B cell (primary cell): ENCODE data around the gene PFDN6. TPM values are rescaled to one million over a fixed set of nuclear protein-coding genes. Genes with fewer than 3 reads are reported as not detected.

Source experiments
- ATAC-seq: fragments of 200-7000 bp; cut with Tn5 transposase; one replicate; pipeline ENCODE4 v1.10.0; 2021; ENCODE audit warnings: low read depth, mild to moderate bottlenecking, moderate number of reproducible peaks, moderate library complexity
- CTCF ChIA-PET: fragments of 350-600 bp; sonication (Branson Sonifier 250); formaldehyde crosslinking; loops from one replicate; lab custom pipeline; 2021; ENCODE audit warnings: antibody characterized with exemption, inconsistent platforms; lab: Charles Lee
- POLR2A ChIA-PET: fragments of 350-600 bp; sonication (Branson Sonifier 250); formaldehyde crosslinking; loops from one replicate; lab custom pipeline; 2021; ENCODE audit warnings: antibody characterized with exemption; lab: Charles Lee
- DNase-seq: peaks from one replicate; pipeline ENCODE4 v3.0.0; 2013
- H2AFZ ChIP-seq: 2 replicates; pipeline ENCODE4 v1.6.1; 2012; ENCODE audit warnings: mild to moderate bottlenecking, low read depth, low read length; ENCODE audit not compliant: insufficient read depth, poor library complexity, severe bottlenecking
- H3K27ac ChIP-seq, 2 donors: 1 replicate in 1 of 2; 2 replicates in 1 of 2; pipeline ENCODE4 v1.5.1; 2012 to 2013; ENCODE audit warnings: low read length in 2 of 2, mild to moderate bottlenecking in 2 of 2, moderate library complexity in 1 of 2
- H3K27me3 ChIP-seq, 4 experiments: fragments of 200-600 bp in 1 of 4; sonication (generic) in 1 of 4; replicated peaks in 1 of 4; 1 replicate in 2 of 4; 2 replicates in 2 of 4; pipeline versions ENCODE4 v1.6.1 to v1.7.0; 2013 to 2016; ENCODE audit warnings: low read length in 3 of 4, mild to moderate bottlenecking in 2 of 4, mixed read lengths in 1 of 4, moderate library complexity in 1 of 4; ENCODE audit not compliant: insufficient read depth in 4 of 4, control insufficient read depth in 3 of 4; ENCODE audit errors: control extremely low read depth in 1 of 4
- H3K36me3 ChIP-seq, 2 experiments: replicated peaks in 1 of 2; 1 replicate in 1 of 2; 2 replicates in 1 of 2; pipeline versions ENCODE4 v1.6.1 to v1.7.1; 2013; ENCODE audit warnings: low read length in 1 of 2; ENCODE audit not compliant: insufficient read depth in 2 of 2, control insufficient read depth in 1 of 2; ENCODE audit errors: control extremely low read depth in 1 of 2, extremely low read depth in 1 of 2
- H3K4me1 ChIP-seq, 2 donors: fragments of 200-600 bp in 1 of 2; sonication (generic) in 1 of 2; 1 replicate in 1 of 2; 2 replicates in 1 of 2; pipeline versions ENCODE4 v1.5.1 to v1.6.1; 2013 to 2017; ENCODE audit warnings: low read length in 2 of 2; ENCODE audit not compliant: control insufficient read depth in 2 of 2, insufficient read depth in 2 of 2
- H3K4me2 ChIP-seq: replicated peaks from 2 replicates; pipeline ENCODE3; 2012; ENCODE audit warnings: mild to moderate bottlenecking, low read depth, low read length; ENCODE audit not compliant: poor library complexity, severe bottlenecking
- H3K4me3 ChIP-seq, 5 experiments: fragments of 200-600 bp in 1 of 5; sonication (generic) in 1 of 5; 1 replicate in 3 of 5; 2 replicates in 2 of 5; pipeline versions ENCODE4 v1.5.1 to v1.7.0; 2011 to 2016; ENCODE audit warnings: low read length in 4 of 5, mild to moderate bottlenecking in 4 of 5, low read depth in 2 of 5, control low read depth in 1 of 5, moderate library complexity in 1 of 5; ENCODE audit not compliant: insufficient read depth in 1 of 5; ENCODE audit errors: control extremely low read depth in 1 of 5, extremely low read depth in 1 of 5
- H3K79me2 ChIP-seq: fragments of 200-600 bp; sonication (generic); one replicate; pipeline ENCODE4 v1.6.0; 2016; ENCODE audit warnings: low read length; ENCODE audit not compliant: control insufficient read depth, insufficient read depth
- H3K9ac ChIP-seq: fragments of 200-600 bp; sonication (generic); 2 replicates; pipeline ENCODE4 v1.6.1; 2017; ENCODE audit warnings: mild to moderate bottlenecking, low read length, moderate library complexity
- H3K9me3 ChIP-seq, 3 donors: one replicate each; pipeline versions ENCODE4 v1.6.1 to v1.7.1; 2013; ENCODE audit warnings: low read length in 2 of 3; ENCODE audit not compliant: control insufficient read depth in 2 of 3, insufficient read depth in 1 of 3; ENCODE audit errors: control extremely low read depth in 1 of 3
- H4K20me1 ChIP-seq: 2 replicates; pipeline ENCODE4 v1.6.0; 2012; ENCODE audit warnings: mild to moderate bottlenecking, low read length; ENCODE audit not compliant: insufficient read depth, control insufficient read depth, poor library complexity, severe bottlenecking
- H3K27ac Mint-ChIP-seq: one replicate; pipeline ENCODE4 v1.8.0; 2021; ENCODE audit warnings: mixed read lengths
- H3K27me3 Mint-ChIP-seq: one replicate; pipeline ENCODE4 v1.8.0; 2021; ENCODE audit warnings: mixed read lengths
- H3K4me1 Mint-ChIP-seq: one replicate; pipeline ENCODE4 v1.8.0; 2021; ENCODE audit warnings: mixed read lengths
- H3K4me3 Mint-ChIP-seq: one replicate; pipeline ENCODE4 v1.8.0; 2021; ENCODE audit warnings: mixed read lengths
- H3K9me3 Mint-ChIP-seq: one replicate; pipeline ENCODE4 v1.8.0; 2022; ENCODE audit warnings: mixed read lengths; ENCODE audit not compliant: insufficient read depth
- CTCF ChIP-seq: fragments of 200-600 bp; IDR thresholded peaks from one replicate; pipeline ENCODE4 v1.8.0; 2022; ENCODE audit warnings: antibody characterized with exemption, mild to moderate bottlenecking
- EZH2 ChIP-seq: IDR thresholded peaks from 2 replicates; pipeline ENCODE4 v1.6.1; 2012; ENCODE audit warnings: borderline replicate concordance, low read depth, mild to moderate bottlenecking, moderate library complexity, low read length; ENCODE audit not compliant: insufficient read depth, poor library complexity, severe bottlenecking
- WGBS: methylation state at CpG from one replicate; pipeline ENCODE4 v1.1.5; 2013; ENCODE audit warnings: missing lambda C conversion rate; ENCODE audit not compliant: insufficient coverage; 5-methylcytosine and 5-hydroxymethylcytosine counted together
- intact Hi-C: fragments of 100-400 bp; cut with micrococcal nuclease; formaldehyde crosslinking; loops from one replicate; pipeline ENCODE4 v1.10.0; 2022
- polyA plus RNA-seq: library from polyadenylated mRNA; depleted of rRNA; stranded (reverse); fragments of >200 nt; gene quantifications from 2 replicates; pipeline ENCODE4 v1.2.3, GENCODE V29; 2012
- total RNA-seq, 2 donors: library from RNA; stranded (reverse); fragments of 120-200 nt in 1 of 2; gene quantifications; 1 replicate in 1 of 2; 2 replicates in 1 of 2; pipeline versions ENCODE4 v1.2.3 to v1.2.4, GENCODE V29; 2013 to 2022

PFDN6 gene
- total and polyA plus RNA-seq, 2 donors (not counting 1 experiment from before 2014, with no cell fraction given): 33.2 to 51.1 TPM

GRCh38 chr6:33320315-33321181, 31.1 kb downstream of the PFDN6 start:
- peak overlapping the region in 1 of 2 donors; percentile 85 for H3K27ac ChIP-seq
- H2AFZ ChIP-seq: no peak overlapping the region
- Mint-ChIP-seq H3K9me3 (no peaks in the 10 kb centered on the region), H3K27ac (peak overlapping the region; percentile 74), H3K4me1 (peaks cover 83% of the 10 kb centered on the region), H3K27me3 (no peaks in the 10 kb centered on the region), H3K4me3 (peak overlapping the region; percentile 91)
- peak overlapping the region; percentile 88 for H3K4me2 ChIP-seq
- ChIA-PET CTCF (no interaction called here), POLR2A (interaction anchor here (1.5 kb wide), 1 partner anchor 43 kb away, joined by 7 read pairs; the partner anchor contains the start of gene B3GALT4)
- peaks cover 34% of the 10 kb centered on the region for H4K20me1 ChIP-seq
- peaks cover 3 to 44% of the 10 kb centered on the region in 2 experiments for H3K36me3 ChIP-seq
- 96% methylated on average over 28 of the region's 32 CpGs for WGBS
- peak overlapping the region; percentile 76 for H3K9ac ChIP-seq
- ATAC-seq: no peak
- DNase-seq: no peak
- H3K4me3 ChIP-seq: peak overlapping the region in 1 of 5 experiments; percentile 8
- H3K4me1 ChIP-seq: peaks cover 62 to 82% of the 10 kb centered on the region in 2 donors
- no peaks in the 10 kb centered on the region for H3K9me3 ChIP-seq
- intact Hi-C loops: no loop called here
- peaks cover 67% of the 10 kb centered on the region for H3K79me2 ChIP-seq
- no peak for TF ChIP-seq CTCF
- TF ChIP-seq EZH2: no peak
- no peaks in the 10 kb centered on the region for H3K27me3 ChIP-seq

- Histone ChIP-seq H3K9ac (peak overlapping the region; percentile 76), H3K79me2 (peaks cover 60% of the 10 kb centered on the region), H2AFZ (no peak overlapping the region), H4K20me1 (peaks cover 34% of the 10 kb centered on the region), H3K27me3 (no peaks in the 10 kb centered on the region), H3K27ac (peak overlapping the region in 1 of 2 donors; percentile 85), H3K4me3 (peak overlapping the region in 3 of 5 experiments; percentile 72 to 91 (median 81)), H3K4me1 (peaks cover 59 to 81% of the 10 kb centered on the region in 2 donors), H3K9me3 (no peaks in the 10 kb centered on the region), H3K36me3 (peaks cover 3 to 37% of the 10 kb centered on the region in 2 experiments), H3K4me2 (peak overlapping the region; percentile 88)
- intact Hi-C loops: no loop called here
- H3K27ac Mint-ChIP-seq: peak overlapping the region; percentile 71
- DNase-seq (no peak), ATAC-seq (no peak)
- WGBS: 86% methylated on average over 9 of the region's 9 CpGs
- peaks cover 79% of the 10 kb centered on the region for H3K4me1 Mint-ChIP-seq
- no peak for TF ChIP-seq EZH2
- TF ChIP-seq CTCF: no peak
- peak overlapping the region; percentile 91 for H3K4me3 Mint-ChIP-seq
- ChIA-PET POLR2A (interaction anchor here (1.5 kb wide), 1 partner anchor 44 kb away, joined by 7 read pairs; the partner anchor contains the start of gene B3GALT4), CTCF (no interaction called here)
- H3K9me3 Mint-ChIP-seq: no peaks in the 10 kb centered on the region
- no peaks in the 10 kb centered on the region for H3K27me3 Mint-ChIP-seq
These were observed 31.8 kb downstream of the PFDN6 start for GRCh38 chr6:33321227-33321626.
